HepG2 (cell line): ENCODE results near the gene CFAP92. TPM values are rescaled to one million over a fixed set of nuclear protein-coding genes. Genes with fewer than 3 reads are reported as not detected.

Source experiments
- ATAC-seq: fragments of 200-7000 bp; cut with Tn5 transposase; 3 replicates; pipeline ENCODE4 v1.9.1; 2020; ENCODE audit warnings: mild to moderate bottlenecking, moderate library complexity
- BruUV-seq: library from RNA; stranded (reverse); fragments of 400-500 nt; replicated peaks from 2 replicates; lab custom pipeline; 2021; lab: Mats Ljungman, UMichigan
- CTCF ChIA-PET: fragments of 300-600 bp; formaldehyde crosslinking; extraction: SDS; loops from one replicate; lab custom pipeline; 2021; ENCODE audit warnings: low total read pairs, inconsistent platforms, low intra/inter-chr PET ratio; lab: Yijun Ruan, JAX
- POLR2A ChIA-PET: fragments of 350-600 bp; sonication (Branson Sonifier 250); formaldehyde crosslinking; loops from one replicate; lab custom pipeline; 2020; ENCODE audit warnings: antibody characterized with exemption, inconsistent platforms; lab: Yijun Ruan, JAX
- DNase-seq: peaks from one replicate; pipeline ENCODE4 v3.0.0-alpha.2; 2015; ENCODE audit warnings: low spot score
- FAIRE-seq: peaks from 3 replicates; lab custom pipeline; 2011; peaks lifted over from hg19 to GRCh38; lab: Jason Lieb, UNC
- H2AFZ ChIP-seq: one replicate; pipeline ENCODE4 v1.6.1; 2011; ENCODE audit warnings: low read length, inconsistent platforms
- H3K27ac ChIP-seq: fragments of 300-600 bp; 3 replicates; pipeline ENCODE4 v1.8.0; 2011; ENCODE audit warnings: mixed run types, mild to moderate bottlenecking, mixed read lengths, low read length, inconsistent platforms; ENCODE audit not compliant: insufficient read depth; ENCODE audit errors: extremely low read length
- H3K27me3 ChIP-seq, 2 experiments: fragments of 200-600 bp in 1 of 2; 2 replicates in 1 of 2; 3 replicates in 1 of 2; pipeline versions ENCODE4 v1.6.0 to v1.8.0; 2011; ENCODE audit warnings: low read length in 2 of 2, mild to moderate bottlenecking in 2 of 2, moderate library complexity in 2 of 2, inconsistent platforms in 1 of 2; ENCODE audit not compliant: insufficient read depth in 2 of 2, control insufficient read depth in 1 of 2
- H3K36me3 ChIP-seq, 2 experiments: fragments of 200-600 bp in 1 of 2; replicated peaks in 1 of 2; 2 replicates in 1 of 2; 3 replicates in 1 of 2; pipeline versions ENCODE4 v1.5.1 to v1.8.0; 2011; ENCODE audit warnings: low read length in 2 of 2, inconsistent platforms in 1 of 2; ENCODE audit not compliant: insufficient read depth in 2 of 2, control insufficient read depth in 1 of 2
- H3K4me1 ChIP-seq: 2 replicates; pipeline ENCODE4 v1.5.1; 2012; ENCODE audit warnings: low read length, inconsistent platforms; ENCODE audit not compliant: insufficient read depth
- H3K4me2 ChIP-seq: 2 replicates; pipeline ENCODE4 v1.6.0; 2011; ENCODE audit warnings: low read depth, low read length, inconsistent platforms
- H3K4me3 ChIP-seq, 3 experiments: fragments of 200-600 bp in 1 of 3; sonication (generic), shearing (Covaris generic) in 1 of 3; replicated peaks in 1 of 3; 2 replicates each; pipeline ENCODE4 v1.5.1; 2011 to 2016; ENCODE audit warnings: low read length in 3 of 3, inconsistent platforms in 2 of 3, low read depth in 2 of 3, mild to moderate bottlenecking in 2 of 3, control low read depth in 1 of 3, mixed read lengths in 1 of 3; ENCODE audit not compliant: insufficient read depth in 1 of 3
- H3K79me2 ChIP-seq: one replicate; pipeline ENCODE4 v1.6.1; 2011; ENCODE audit warnings: low read length, inconsistent platforms; ENCODE audit not compliant: insufficient read depth
- H3K9ac ChIP-seq: 2 replicates; pipeline ENCODE4 v1.6.0; 2011; ENCODE audit warnings: mild to moderate bottlenecking, low read depth, low read length, inconsistent platforms; ENCODE audit not compliant: insufficient read depth
- H3K9me3 ChIP-seq: 2 replicates; pipeline ENCODE4 v1.5.1; 2012; ENCODE audit warnings: mild to moderate bottlenecking, low read length
- H4K20me1 ChIP-seq: 2 replicates; pipeline ENCODE4 v1.6.0; 2011; ENCODE audit warnings: inconsistent platforms, mild to moderate bottlenecking, low read length, moderate library complexity; ENCODE audit not compliant: insufficient read depth
- ATF7 ChIP-seq, 2 experiments: fragments of 450-650 bp in 1 of 2; sonication (generic) in 1 of 2; formaldehyde crosslinking in 1 of 2; IDR thresholded peaks; 2 replicates each; pipeline versions ENCODE4 v1.4.0 to v1.6.1; 2016 to 2020; ENCODE audit warnings: antibody characterized with exemption in 1 of 2, mild to moderate bottlenecking in 1 of 2, missing genetic modification reagents in 1 of 2
- DBP ChIP-seq: sonication (generic); formaldehyde crosslinking; IDR thresholded peaks from 2 replicates; pipeline ENCODE4 v1.4.0; 2020; ENCODE audit warnings: missing genetic modification reagents; ENCODE audit errors: not compliant biosample characterization
- SIX4 ChIP-seq: sonication (generic); formaldehyde crosslinking; IDR thresholded peaks from 2 replicates; pipeline ENCODE4 v1.4.0; 2020; ENCODE audit warnings: missing genetic modification reagents
- STAT5B ChIP-seq: sonication (generic); formaldehyde crosslinking; IDR thresholded peaks from 2 replicates; pipeline ENCODE4 v1.4.0; 2020; ENCODE audit warnings: missing genetic modification reagents
- THYN1 ChIP-seq: sonication (generic); formaldehyde crosslinking; IDR thresholded peaks from 2 replicates; pipeline ENCODE4 v1.8.1; 2023; ENCODE audit warnings: low read depth, mild to moderate bottlenecking, moderate library complexity, missing genetic modification reagents, borderline replicate concordance
- USF2 ChIP-seq, 2 experiments: sonication (generic) in 1 of 2; formaldehyde crosslinking in 1 of 2; IDR thresholded peaks; 2 replicates each; pipeline versions ENCODE4 v1.5.1 to v1.6.1; 2011 to 2020; ENCODE audit warnings: borderline replicate concordance in 1 of 2, low read depth in 1 of 2, low read length in 1 of 2, mild to moderate bottlenecking in 1 of 2, missing genetic modification reagents in 1 of 2, moderate library complexity in 1 of 2
- ZNF225 ChIP-seq: sonication (generic); formaldehyde crosslinking; IDR thresholded peaks from 2 replicates; pipeline ENCODE4 v1.4.0; 2020; ENCODE audit warnings: mild to moderate bottlenecking, missing genetic modification reagents
- ZNF331 ChIP-seq: sonication (generic); formaldehyde crosslinking; IDR thresholded peaks from 2 replicates; pipeline ENCODE4 v1.4.0; 2020; ENCODE audit warnings: missing genetic modification reagents
- ZNF382 ChIP-seq: sonication (generic); formaldehyde crosslinking; IDR thresholded peaks from 2 replicates; pipeline ENCODE4 v1.5.0; 2020; ENCODE audit warnings: missing genetic modification reagents, mild to moderate bottlenecking, borderline replicate concordance
- ZNF496 ChIP-seq: sonication (generic); formaldehyde crosslinking; IDR thresholded peaks from 2 replicates; pipeline ENCODE4 v1.8.1; 2023; ENCODE audit warnings: mild to moderate bottlenecking, moderate library complexity, missing genetic modification reagents; ENCODE audit not compliant: insufficient replicate concordance
- ZNF501 ChIP-seq: sonication (generic); formaldehyde crosslinking; IDR thresholded peaks from 2 replicates; pipeline ENCODE4 v1.5.1; 2020; ENCODE audit warnings: mild to moderate bottlenecking, moderate library complexity, missing genetic modification reagents
- ZNF670 ChIP-seq: sonication (generic); formaldehyde crosslinking; IDR thresholded peaks from 2 replicates; pipeline ENCODE4 v1.8.0; 2022; ENCODE audit warnings: mild to moderate bottlenecking, missing genetic modification reagents, borderline replicate concordance
- ZXDC ChIP-seq: sonication (generic); formaldehyde crosslinking; IDR thresholded peaks from 2 replicates; pipeline ENCODE4 v1.5.0; 2020; ENCODE audit warnings: mild to moderate bottlenecking, missing genetic modification reagents
- WGBS: methylation state at CpG from one replicate; pipeline ENCODE4 v1.1.6; 2017; ENCODE audit warnings: low lambda C conversion rate; 5-methylcytosine and 5-hydroxymethylcytosine counted together
- in situ Hi-C: cut with HindIII; loops from 2 replicates; pipeline ENCODE4 v1.10.0; 2017; ENCODE audit warnings: low pct_unique_long_range_greater_than_20kb; ENCODE audit not compliant: extremely low pct_ligation_motif_present
- intact Hi-C: fragments of 100-400 bp; cut with micrococcal nuclease; formaldehyde crosslinking; loops from one replicate; pipeline ENCODE4 v1.10.0; 2022; ENCODE audit not compliant: unreplicated experiment
- polyA plus RNA-seq, 8 experiments: library from polyadenylated mRNA; depleted of rRNA in 3 of 8; stranded (reverse) in 7 of 8; unstranded in 1 of 8; fragments of >200 nt; fragmentation: Illumina TruSeq in 4 of 8; extraction: Trizol in 4 of 8; gene quantifications; 2 replicates each; pipeline versions ENCODE4 v1.2.1 to v1.2.3, GENCODE V29; 2011 to 2016; ENCODE audit warnings: low read depth in 4 of 8, missing spikeins in 1 of 8, mixed read lengths in 1 of 8; ENCODE audit not compliant: insufficient read depth in 1 of 8
- total RNA-seq, 5 experiments: library from RNA; depleted of rRNA; stranded (reverse); fragments of >200 nt; fragmentation: Illumina TruSeq; extraction: Trizol; gene quantifications; 2 replicates each; pipeline ENCODE4 v1.2.3, GENCODE V29; 2016; ENCODE audit warnings: low read depth in 1 of 5

The CFAP92 gene
- total and polyA plus RNA-seq, 2 of the 13 experiments (the other 11 are each of a cell fraction or from before 2014, with no cell fraction given), result 0.18 to 0.46 TPM

- H4K20me1 ChIP-seq, result no peaks in the 10 kb centered on the region
- no peak overlapping the region for H3K9ac ChIP-seq
- intact Hi-C loops, result no loop called here
- H3K27me3 ChIP-seq, result peaks cover 2 to 18% of the 10 kb centered on the region in 2 experiments; a peak in 3 of 5 replicates
- no peak overlapping the region for H3K4me3 ChIP-seq
- TF ChIP-seq THYN1, result no peak
- TF ChIP-seq ZNF496 (CRISPR knock-in tag), result no peak
- TF ChIP-seq SIX4 (CRISPR knock-in tag), result no peak
- no peak for TF ChIP-seq ATF7 (IDR thresholded peaks at IDR 0.05)
- TF ChIP-seq ATF7 (CRISPR knock-in tag; IDR thresholded peaks at IDR 0.05), result no peak
- no peak for TF ChIP-seq USF2 (IDR thresholded peaks at IDR 0.05; ENCODE audit: low read depth, low read length)
- no peak for TF ChIP-seq USF2 (CRISPR knock-in tag; IDR thresholded peaks at IDR 0.05; ENCODE audit: borderline replicate concordance)
- TF ChIP-seq ZNF501 (CRISPR knock-in tag), result no peak
- TF ChIP-seq ZNF670 (CRISPR knock-in tag), result no peak
- no peak for TF ChIP-seq ZNF331
- no peak for TF ChIP-seq ZNF225 (CRISPR knock-in tag)
- no peak for TF ChIP-seq ZNF382
- TF ChIP-seq STAT5B (CRISPR knock-in tag), result no peak
- TF ChIP-seq DBP, result no peak
- no peak for TF ChIP-seq ZXDC
- BruUV-seq, result no TSS peak
- ATAC-seq (no peak), FAIRE-seq (no peak), DNase-seq (no peak)
- H3K27ac ChIP-seq, result no peak overlapping the region
- ChIA-PET POLR2A (no interaction called here), CTCF (no interaction called here)
- H3K4me2 ChIP-seq, result no peak overlapping the region
- no peak overlapping the region for H2AFZ ChIP-seq
- no peaks in the 10 kb centered on the region for H3K9me3 ChIP-seq
- no peaks in the 10 kb centered on the region for H3K79me2 ChIP-seq
- in situ Hi-C loops, result no loop called here
- 42% methylated on average over 3 of the region's 3 CpGs for WGBS
- H3K36me3 ChIP-seq, result no peaks in the 10 kb centered on the region
- H3K4me1 ChIP-seq, result no peaks in the 10 kb centered on the region
Observed at GRCh38 chr3:128965818-128966217, 28.1 kb downstream of the CFAP92 start.
